Measurements from ENCODE around the gene RGN. TPM values are rescaled to one million over a fixed set of nuclear protein-coding genes. Genes with fewer than 3 reads are reported as not detected.

Gene RGN
- total RNA-seq, 2 donors from 2014 or later, result not detected

Other genes starting within 250 kb of the RGN start
- gene RP2, start 241.4 kb upstream of the RGN start, total RNA-seq, result 10 to 100 TPM in 1 of 2 donors, 1 to 10 TPM in 1; 5.0 to 10.7 TPM
- gene JADE3, start 166.0 kb upstream of the RGN start, total RNA-seq, result 1 to 10 TPM in 1 of 2 donors, under 1 TPM in 1; 0.43 to 1.1 TPM
- gene NDUFB11, start 66.3 kb downstream of the RGN start, total RNA-seq, result 10 to 100 TPM; 50.8 to 75.4 TPM
- 10 to 100 TPM; 59.6 to 62.2 TPM for gene RBM10, start 66.8 kb downstream of the RGN start, total RNA-seq
- 100 to 1,000 TPM; 227 to 243 TPM for gene UBA1, start 115.4 kb downstream of the RGN start, total RNA-seq
- gene CDK16, start 140.2 kb downstream of the RGN start, total RNA-seq, result 10 to 100 TPM; 62.2 to 63.7 TPM
- gene USP11, start 154.6 kb downstream of the RGN start, total RNA-seq, result 10 to 100 TPM; 45.7 to 49.2 TPM